ENCODE measurements around the gene MMEL1.
A peak's percentile ranks its signal among the peaks of the same experiment; 100 is the strongest.
"Not testable (repeated sequence)": the region's sequence is repeated elsewhere in the genome, so short reads cannot be mapped to it uniquely, and the experiment has no call there.

MMEL1 gene

DNA sequence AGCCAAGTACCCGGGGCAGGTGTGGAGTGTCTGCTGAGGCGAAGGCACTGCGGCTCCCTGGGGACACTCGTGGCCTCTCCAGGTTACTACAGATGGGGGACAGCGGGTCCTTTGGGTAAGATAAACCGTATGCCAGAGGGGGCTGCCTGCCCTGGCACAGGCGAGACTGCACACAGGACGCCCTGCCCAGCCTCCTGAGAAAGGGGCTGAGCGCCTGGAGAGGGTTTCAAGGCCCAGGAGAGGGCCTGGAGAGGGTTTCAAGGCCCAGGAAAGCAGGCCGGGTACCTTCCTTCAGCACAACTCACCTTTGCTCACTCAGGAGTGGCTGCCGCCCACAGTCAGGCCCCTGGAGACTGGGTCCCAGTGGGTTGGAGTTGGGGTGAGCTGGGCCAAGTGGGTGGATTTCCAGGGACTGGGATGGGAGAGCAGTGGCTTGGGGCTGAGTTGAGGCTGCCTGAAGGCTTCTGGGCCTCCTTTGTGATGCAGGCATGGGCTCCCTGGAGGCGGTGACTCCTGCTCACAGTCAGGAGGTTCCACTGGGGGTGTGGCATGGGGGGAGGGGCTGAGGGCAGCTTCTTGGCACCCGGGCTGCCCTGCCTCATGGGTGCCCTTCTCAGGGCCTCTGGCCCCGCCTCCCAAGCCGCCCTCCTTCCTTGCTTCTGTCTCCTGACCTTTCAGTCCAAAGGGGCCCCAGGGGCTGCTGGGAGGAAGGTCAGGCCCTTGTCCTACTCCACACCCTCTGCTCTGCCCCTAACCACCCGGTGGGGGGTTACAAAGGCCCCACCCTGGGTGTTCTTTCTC is at the start of gene MMEL1:
Gene MMEL1, minus strand, starts transcription at position 456 of the 801 bp plus-strand sequence. CDS start 3,532 bp downstream, outside the sequence.
- DNase-seq = no peak

DNA sequence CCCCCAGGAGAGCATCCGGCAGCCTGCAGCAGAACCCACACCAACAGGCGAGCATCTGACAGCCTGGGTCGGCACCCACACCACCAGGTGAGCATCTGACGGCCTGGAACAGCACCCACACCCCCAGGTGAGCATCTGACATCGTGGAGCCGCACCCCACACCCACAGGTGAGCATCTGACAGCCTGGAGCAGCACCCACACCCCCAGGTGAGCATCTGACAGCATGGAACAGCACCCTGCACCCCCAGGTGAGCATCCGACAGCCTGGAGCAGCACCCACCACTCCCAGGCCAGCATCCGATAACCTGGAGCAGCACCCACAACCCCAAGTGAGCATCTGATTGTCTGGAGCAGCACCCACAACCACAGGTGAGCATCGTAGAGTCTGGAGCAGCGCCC is 43.9 kb upstream of the MMEL1 start:
- not testable (repeated sequence) for DNase-seq

DNA sequence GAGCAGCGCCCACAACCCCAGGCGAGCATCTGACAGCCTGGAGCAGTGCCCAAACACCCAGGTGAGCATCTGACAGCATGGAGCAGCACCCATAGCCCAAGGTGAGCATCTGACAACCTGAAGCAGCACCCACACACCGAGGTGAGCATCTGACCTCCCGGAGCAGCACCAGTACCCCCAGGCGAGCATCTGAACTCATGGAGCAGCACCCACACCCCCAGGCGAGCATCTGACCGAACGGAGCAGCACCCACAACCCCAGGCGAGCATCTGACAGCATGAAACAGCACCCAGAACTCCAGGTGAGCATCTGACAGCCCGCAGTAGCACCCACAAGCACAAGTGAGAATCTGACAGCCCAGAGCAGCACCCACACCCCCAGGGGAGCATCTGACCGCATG is 38.8 kb upstream of the MMEL1 start:
- DNase-seq = not testable (repeated sequence)

GRCh38 chr1:2659806-2660205 is 27.0 kb upstream of the MMEL1 start:
- DNase-seq = not testable (repeated sequence)

GRCh38 chr1:2657909-2658308 is 25.1 kb upstream of the MMEL1 start:
- not testable (repeated sequence) for DNase-seq

- not testable (repeated sequence) for DNase-seq
Observed at GRCh38 chr1:2657124-2657523, 24.3 kb upstream of the MMEL1 start.

- DNase-seq = not testable (repeated sequence)
Observed at GRCh38 chr1:2655598-2656434, 23.0 kb upstream of the MMEL1 start.

DNA sequence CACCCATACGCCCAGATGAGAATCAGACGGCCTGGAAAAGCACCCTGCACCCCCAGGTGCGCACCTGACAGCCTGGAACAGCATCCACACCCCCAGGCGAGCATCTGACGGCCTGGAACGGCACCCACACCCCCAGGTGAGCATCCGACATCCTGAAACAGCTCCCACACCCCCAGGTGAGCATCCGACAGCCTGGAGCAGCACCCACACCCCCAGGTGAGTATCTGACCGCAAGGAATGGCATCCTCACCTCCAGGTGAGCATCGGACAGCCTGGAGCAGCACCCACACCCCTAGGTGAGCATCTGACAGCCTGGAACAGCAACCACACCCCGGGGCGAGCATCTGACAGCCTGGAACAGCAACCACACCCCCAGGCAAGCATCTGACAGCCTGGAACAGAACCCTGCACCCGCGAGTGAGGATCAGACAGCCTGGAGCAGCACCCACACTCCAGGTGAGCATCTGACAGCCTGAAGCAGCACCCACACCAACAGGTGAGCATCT is 21.7 kb upstream of the MMEL1 start:
- DNase-seq = not testable (repeated sequence)

DNA sequence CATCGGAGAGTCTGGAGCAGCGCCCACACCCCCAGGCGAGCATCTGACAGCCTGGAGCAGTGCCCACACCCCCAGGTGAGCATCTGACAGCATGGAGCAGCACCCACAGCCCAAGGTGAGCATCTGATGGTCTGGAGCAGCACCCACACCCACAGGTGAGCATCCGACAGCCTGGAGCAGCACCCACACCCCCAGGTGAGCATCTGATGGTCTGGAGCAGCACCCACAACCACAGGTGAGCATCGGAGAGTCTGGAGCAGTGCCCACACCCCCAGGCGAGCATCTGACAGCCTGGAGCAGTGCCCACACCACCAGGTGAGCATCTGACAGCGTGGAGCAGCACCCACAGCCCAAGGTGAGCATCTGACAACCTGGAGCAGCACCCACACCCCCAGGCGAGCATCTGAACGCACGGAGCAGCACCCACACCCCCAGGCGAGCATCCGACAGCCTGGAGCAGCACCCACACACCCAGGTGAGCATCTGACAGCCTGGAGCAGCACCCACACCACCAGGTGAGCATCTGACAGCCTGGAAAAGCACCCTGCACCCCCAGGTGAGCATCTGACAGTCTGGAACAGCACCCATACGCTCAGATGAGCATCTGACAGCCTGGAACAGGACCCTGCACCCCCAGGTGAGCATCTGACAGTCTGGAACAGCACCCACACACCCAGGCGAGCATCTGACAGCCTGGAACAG is 21.1 kb upstream of the MMEL1 start:
- DNase-seq = not testable (repeated sequence)

- DNase-seq = not testable (repeated sequence)
Observed at GRCh38 chr1:2652926-2653571, 20.2 kb upstream of the MMEL1 start.

DNA sequence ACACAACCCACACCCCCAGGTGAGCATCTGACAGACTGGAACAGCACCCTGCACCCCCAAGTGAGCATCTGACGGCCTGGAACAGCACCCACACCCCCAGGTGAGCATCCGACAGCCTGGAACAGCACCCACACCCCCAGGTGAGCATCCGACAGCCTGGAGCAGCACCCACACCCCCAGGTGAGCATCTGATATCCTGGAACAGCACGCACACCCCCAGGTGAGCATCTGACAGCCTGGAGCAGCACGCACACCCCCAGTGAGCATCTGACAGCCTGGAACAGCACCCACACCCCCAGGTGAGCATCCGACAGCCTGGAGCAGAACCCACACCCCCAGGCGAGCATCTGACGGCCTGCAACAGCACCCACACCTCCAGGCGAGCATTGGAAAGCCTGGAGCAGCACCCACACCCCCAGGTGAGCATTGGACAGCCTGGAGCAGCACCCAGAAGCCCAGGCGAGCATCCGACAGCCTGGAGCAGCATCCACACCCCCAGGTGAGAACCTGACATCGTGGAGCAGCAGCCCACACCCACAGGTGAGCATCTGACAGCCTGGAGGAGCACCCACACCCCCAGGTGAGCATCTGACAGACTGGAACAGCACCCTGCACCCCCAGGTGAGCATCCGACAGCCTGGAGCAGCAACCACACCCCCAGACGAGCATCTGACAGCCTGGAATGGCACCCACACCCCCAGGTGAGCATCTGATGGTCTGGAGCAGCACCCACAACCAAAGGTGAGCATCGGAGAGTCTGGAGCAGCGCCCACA is 19.5 kb upstream of the MMEL1 start:
- DNase-seq = not testable (repeated sequence)

DNA sequence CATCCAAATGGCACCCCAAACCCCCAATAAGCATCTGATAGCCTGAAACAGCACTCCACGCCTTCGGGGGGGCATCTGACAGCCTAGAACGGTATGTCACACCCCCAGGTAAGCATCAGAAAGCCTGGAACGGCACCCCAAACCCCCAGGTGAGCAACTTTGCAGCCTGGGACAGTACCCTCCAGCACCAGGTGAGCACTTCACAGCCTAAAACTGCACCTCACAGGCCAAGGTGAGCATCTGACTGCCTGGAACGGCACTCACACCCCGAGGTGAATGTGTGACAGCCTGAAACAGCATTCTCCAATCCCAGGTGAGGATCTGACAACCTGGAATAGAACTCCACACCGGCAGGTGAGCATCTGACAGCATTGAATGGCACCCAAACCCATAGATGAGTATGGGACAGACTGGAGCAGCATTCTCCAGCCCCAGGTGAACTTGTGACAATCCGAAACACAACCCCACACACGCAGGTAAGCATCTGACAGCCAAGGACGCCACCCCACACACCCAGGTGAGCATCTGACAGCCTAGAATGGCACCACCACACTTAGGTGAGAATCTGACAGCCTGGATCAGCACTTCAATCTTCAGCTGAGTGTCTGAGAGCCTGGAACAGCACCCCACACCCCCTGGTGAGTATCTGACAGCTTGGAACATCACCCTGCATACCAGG is 18.3 kb upstream of the MMEL1 start:
- no peak for DNase-seq

GRCh38 chr1:2646837-2647236 is 14.0 kb upstream of the MMEL1 start:
- no peak for DNase-seq

- no peak for DNase-seq
Observed at GRCh38 chr1:2645776-2646175, 13.0 kb upstream of the MMEL1 start.

GRCh38 chr1:2645143-2645542 is 12.3 kb upstream of the MMEL1 start:
- DNase-seq = no peak

GRCh38 chr1:2644591-2645101 is 11.8 kb upstream of the MMEL1 start:
- DNase-seq = no peak

DNA sequence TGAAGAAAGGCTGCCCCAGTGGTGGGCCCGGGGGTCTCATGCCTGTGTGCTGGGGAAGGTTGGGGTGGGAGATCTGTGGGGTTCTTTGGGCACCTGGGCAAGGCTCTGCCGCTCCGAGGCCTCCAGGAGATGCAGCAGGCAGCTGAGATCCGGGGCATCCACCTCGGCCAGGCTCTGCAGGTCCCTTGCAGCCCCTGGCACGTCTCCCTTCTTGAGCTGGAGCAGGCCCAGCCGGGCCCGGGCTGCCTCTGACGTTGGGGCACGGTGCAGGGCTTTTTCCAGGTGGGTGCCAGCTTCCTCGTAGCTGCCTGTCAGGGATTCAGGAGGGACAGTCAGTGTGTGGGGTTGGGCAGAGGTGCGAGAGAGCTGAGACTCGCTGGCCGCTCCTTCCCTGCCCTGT is 11.4 kb upstream of the MMEL1 start:
- DNase-seq = no peak

- no peak for DNase-seq
Observed at GRCh38 chr1:2643414-2644077, 10.7 kb upstream of the MMEL1 start.

DNA sequence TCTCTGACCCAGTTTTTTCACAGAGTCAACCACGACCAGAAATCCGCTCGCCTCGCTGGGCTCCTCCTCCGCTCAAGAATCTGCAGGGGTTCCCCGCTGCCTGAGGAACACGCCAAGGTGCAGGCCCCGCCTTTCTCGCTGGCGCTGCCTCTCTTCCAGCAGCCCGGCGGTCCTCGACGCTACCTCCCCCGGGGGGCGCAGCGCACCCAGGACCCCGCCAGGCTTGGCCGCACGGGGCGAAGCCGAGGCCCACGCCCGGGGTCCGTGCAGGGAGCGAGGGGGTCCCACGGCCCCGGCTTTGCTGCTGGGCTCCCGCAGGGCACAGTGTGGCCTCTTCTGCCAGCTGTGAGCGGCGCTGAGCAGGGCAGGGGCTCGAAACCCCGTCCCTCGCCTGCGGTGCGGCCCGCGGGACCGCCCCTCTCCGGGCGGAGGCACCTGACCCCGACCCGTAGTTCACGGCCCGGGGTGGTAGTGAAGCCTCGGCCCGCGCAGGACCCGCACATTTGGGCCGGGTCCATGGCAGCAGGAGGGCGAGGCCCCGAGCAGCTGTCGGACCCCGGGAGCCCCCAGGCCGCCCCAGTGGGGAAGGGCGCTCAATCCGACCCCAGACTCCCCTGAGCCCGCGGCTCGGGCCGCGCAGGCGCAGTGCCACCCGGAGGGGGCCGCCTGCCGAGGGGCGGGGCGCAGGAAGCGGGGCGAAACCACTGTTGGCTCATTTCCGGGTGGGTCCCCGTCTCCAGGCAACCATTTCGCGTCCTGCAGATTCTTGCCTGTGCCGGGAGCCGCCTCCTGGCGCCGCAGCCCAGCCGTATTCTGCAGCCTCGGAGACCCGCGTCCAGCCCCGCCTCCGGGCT is 10.0 kb upstream of the MMEL1 start:
- DNase-seq = peak; percentile 94
